HUES6 (cell line): ENCODE measurements around the gene ZSCAN10.
A peak's percentile ranks its signal among the peaks of the same experiment; 100 is the strongest.
"Not testable (repeated sequence)": the region's sequence is repeated elsewhere in the genome, so short reads cannot be mapped to it uniquely, and the experiment has no call there.

Experiments used
- H3K27ac ChIP-seq: 2 replicates; pipeline ENCODE4 v1.7.0; 2013; ENCODE audit warnings: low read depth, mild to moderate bottlenecking, low read length, inconsistent platforms
- H3K27me3 ChIP-seq: 2 replicates; pipeline ENCODE4 v1.6.1; 2013; ENCODE audit warnings: low read length; ENCODE audit not compliant: control insufficient read depth, insufficient read depth
- H3K36me3 ChIP-seq: 2 replicates; pipeline ENCODE4 v1.6.1; 2013; ENCODE audit warnings: low read length; ENCODE audit not compliant: control insufficient read depth, insufficient read depth
- H3K4me1 ChIP-seq: 2 replicates; pipeline ENCODE4 v1.6.1; 2013; ENCODE audit warnings: low read length; ENCODE audit not compliant: control insufficient read depth, insufficient read depth
- H3K4me3 ChIP-seq: 2 replicates; pipeline ENCODE4 v1.5.1; 2013; ENCODE audit warnings: low read depth, low read length
- H3K9ac ChIP-seq: one replicate; pipeline ENCODE4 v1.6.1; 2013; ENCODE audit warnings: mild to moderate bottlenecking, low read length
- H3K9me3 ChIP-seq: 2 replicates; pipeline ENCODE4 v1.6.1; 2013; ENCODE audit warnings: low read depth, low read length; ENCODE audit not compliant: control insufficient read depth, insufficient read depth

ZSCAN10 gene

GRCh38 chr16:3057181-3058138 is 41.6 kb downstream of the ZSCAN10 start:
- no peak overlapping the region for H3K27ac ChIP-seq
- H3K36me3 ChIP-seq: peaks cover 15% of the 10 kb centered on the region
- peak overlapping the region; percentile 92 for H3K4me3 ChIP-seq
- H3K9me3 ChIP-seq: no peaks in the 10 kb centered on the region
- H3K9ac ChIP-seq: no peak overlapping the region
- peaks cover 6% of the 10 kb centered on the region for H3K4me1 ChIP-seq
- H3K27me3 ChIP-seq: peaks cover 8% of the 10 kb centered on the region

GRCh38 chr16:3056336-3057180 is 42.5 kb downstream of the ZSCAN10 start:
- H3K36me3 ChIP-seq: peaks cover 15% of the 10 kb centered on the region
- H3K9me3 ChIP-seq: no peaks in the 10 kb centered on the region
- H3K9ac ChIP-seq: no peak overlapping the region
- H3K4me1 ChIP-seq: peaks cover 6% of the 10 kb centered on the region
- H3K4me3 ChIP-seq: no peak overlapping the region
- peaks cover 8% of the 10 kb centered on the region for H3K27me3 ChIP-seq
- no peak overlapping the region for H3K27ac ChIP-seq

GRCh38 chr16:3055734-3056115 is 43.4 kb downstream of the ZSCAN10 start:
- H3K27me3 ChIP-seq, H3K4me1 ChIP-seq, H3K27ac ChIP-seq, H3K4me3 ChIP-seq, H3K9ac ChIP-seq, H3K9me3 ChIP-seq: not testable (repeated sequence)
- peaks cover 15% of the 10 kb centered on the region for H3K36me3 ChIP-seq

GRCh38 chr16:3054965-3055733 is 43.9 kb downstream of the ZSCAN10 start:
- Histone ChIP-seq H3K4me3 (no peak overlapping the region), H3K9ac (no peak overlapping the region), H3K36me3 (peaks cover 15% of the 10 kb centered on the region), H3K27ac (no peak overlapping the region), H3K27me3 (peaks cover 12% of the 10 kb centered on the region), H3K9me3 (no peaks in the 10 kb centered on the region), H3K4me1 (peaks cover 6% of the 10 kb centered on the region)

- not testable (repeated sequence) for H3K4me3 ChIP-seq, H3K27ac ChIP-seq, H3K9ac ChIP-seq, H3K4me1 ChIP-seq, H3K9me3 ChIP-seq
- Histone ChIP-seq H3K27me3 (peaks cover 28% of the 10 kb centered on the region), H3K36me3 (peaks cover 15% of the 10 kb centered on the region)
Measured at GRCh38 chr16:3053330-3053710, 45.8 kb downstream of the ZSCAN10 start.

GRCh38 chr16:3052571-3053329 is 46.3 kb downstream of the ZSCAN10 start:
- not testable (repeated sequence) for H3K9me3 ChIP-seq, H3K4me3 ChIP-seq, H3K4me1 ChIP-seq, H3K9ac ChIP-seq, H3K27ac ChIP-seq
- peaks cover 30% of the 10 kb centered on the region for H3K27me3 ChIP-seq
- H3K36me3 ChIP-seq: peaks cover 15% of the 10 kb centered on the region

- Histone ChIP-seq H3K4me3 (no peak overlapping the region), H3K27me3 (peaks cover 38% of the 10 kb centered on the region), H3K9ac (no peak overlapping the region), H3K27ac (no peak overlapping the region), H3K36me3 (peaks cover 15% of the 10 kb centered on the region), H3K9me3 (no peaks in the 10 kb centered on the region), H3K4me1 (no peaks in the 10 kb centered on the region)
Measured at GRCh38 chr16:3051494-3051893, 47.6 kb downstream of the ZSCAN10 start.

GRCh38 chr16:3051009-3051408 is 48.1 kb downstream of the ZSCAN10 start:
- H3K27me3 ChIP-seq: peaks cover 43% of the 10 kb centered on the region
- no peaks in the 10 kb centered on the region for H3K4me1 ChIP-seq

GRCh38 chr16:3050487-3050886 is 48.6 kb downstream of the ZSCAN10 start:
- H3K27ac ChIP-seq: no peak overlapping the region
- no peaks in the 10 kb centered on the region for H3K4me1 ChIP-seq
- no peak overlapping the region for H3K9ac ChIP-seq
- peaks cover 15% of the 10 kb centered on the region for H3K36me3 ChIP-seq
- peaks cover 46% of the 10 kb centered on the region for H3K27me3 ChIP-seq
- H3K4me3 ChIP-seq: no peak overlapping the region
- no peaks in the 10 kb centered on the region for H3K9me3 ChIP-seq

More at GRCh38 chr16:3051009-3051408, 48.1 kb downstream of the ZSCAN10 start:
- Histone ChIP-seq H3K27ac (no peak overlapping the region), H3K9ac (no peak overlapping the region), H3K4me3 (no peak overlapping the region), H3K9me3 (no peaks in the 10 kb centered on the region), H3K36me3 (peaks cover 15% of the 10 kb centered on the region)

- peaks cover 12% of the 10 kb centered on the region for H3K36me3 ChIP-seq
- no peaks in the 10 kb centered on the region for H3K9me3 ChIP-seq
- no peak overlapping the region for H3K27ac ChIP-seq
- H3K4me3 ChIP-seq: no peak overlapping the region
- H3K9ac ChIP-seq: no peak overlapping the region
- H3K4me1 ChIP-seq: no peaks in the 10 kb centered on the region
- H3K27me3 ChIP-seq: peaks cover 49% of the 10 kb centered on the region
Measured at GRCh38 chr16:3049921-3050481, 49.1 kb downstream of the ZSCAN10 start.
